Neural crest cell (in vitro differentiated cells): ENCODE results near the gene BIN2. TPM values are rescaled to one million over a fixed set of nuclear protein-coding genes. Genes with fewer than 3 reads are reported as not detected.

Experiments used
- DNase-seq: peaks from one replicate; pipeline ENCODE4 v3.0.0; 2021; ENCODE audit warnings: low read depth, mixed read lengths, low spot score
- H3K27ac Mint-ChIP-seq: one replicate; pipeline ENCODE4 v1.8.0; 2021; ENCODE audit warnings: mild to moderate bottlenecking, mixed read lengths; ENCODE audit not compliant: unreplicated experiment
- H3K27me3 Mint-ChIP-seq: 2 replicates; pipeline ENCODE4 v1.8.0; 2021; ENCODE audit warnings: low read depth, mild to moderate bottlenecking, mixed read lengths
- H3K36me3 Mint-ChIP-seq: 2 replicates; pipeline ENCODE4 v1.8.0; 2021; ENCODE audit warnings: low read depth, mild to moderate bottlenecking, mixed read lengths
- H3K4me1 Mint-ChIP-seq: 2 replicates; pipeline ENCODE4 v1.8.0; 2021; ENCODE audit warnings: mixed read lengths
- H3K4me3 Mint-ChIP-seq: one replicate; pipeline ENCODE4 v1.8.0; 2021; ENCODE audit warnings: mild to moderate bottlenecking, mixed read lengths
- H3K9me3 Mint-ChIP-seq: 2 replicates; pipeline ENCODE4 v1.8.0; 2021; ENCODE audit warnings: mixed read lengths
- long read RNA-seq: library from polyadenylated mRNA; unstranded; transcript quantifications from one replicate; pipeline ENCODE4 v2.0.0, GENCODE V29; 2020
- total RNA-seq: library from RNA; stranded (reverse); gene quantifications from 2 replicates; pipeline ENCODE4 v1.2.1, GENCODE V29; 2021
- TF ChIP-seq, protein P1 (sequence below): fragments of 200-600 bp; sonication (generic); conservative IDR thresholded peaks from 2 replicates; pipeline ENCODE4 v1.5.0; 2021; ENCODE audit warnings: antibody characterized with exemption, mild to moderate bottlenecking

BIN2 gene
- not detected in 2 replicates for total RNA-seq
- long read RNA-seq, result 0 reads

GRCh38 chr12:51323966-51324895 lies at the start of gene BIN2:
Gene BIN2, minus strand, starts transcription at chr12:51324174. Its CDS starts 72 bp downstream, at chr12:51324102.
- Mint-ChIP-seq H3K27me3 (no peaks in the 10 kb centered on the region), H3K4me3 (no peak within 1 kb of the TSS), H3K36me3 (no peaks in the 10 kb centered on the region), H3K4me1 (peaks cover 23% of the 10 kb centered on the region), H3K27ac (peak within 1 kb of the TSS; percentile 24), H3K9me3 (no peaks in the 10 kb centered on the region)
- TF ChIP-seq, protein P1, sequence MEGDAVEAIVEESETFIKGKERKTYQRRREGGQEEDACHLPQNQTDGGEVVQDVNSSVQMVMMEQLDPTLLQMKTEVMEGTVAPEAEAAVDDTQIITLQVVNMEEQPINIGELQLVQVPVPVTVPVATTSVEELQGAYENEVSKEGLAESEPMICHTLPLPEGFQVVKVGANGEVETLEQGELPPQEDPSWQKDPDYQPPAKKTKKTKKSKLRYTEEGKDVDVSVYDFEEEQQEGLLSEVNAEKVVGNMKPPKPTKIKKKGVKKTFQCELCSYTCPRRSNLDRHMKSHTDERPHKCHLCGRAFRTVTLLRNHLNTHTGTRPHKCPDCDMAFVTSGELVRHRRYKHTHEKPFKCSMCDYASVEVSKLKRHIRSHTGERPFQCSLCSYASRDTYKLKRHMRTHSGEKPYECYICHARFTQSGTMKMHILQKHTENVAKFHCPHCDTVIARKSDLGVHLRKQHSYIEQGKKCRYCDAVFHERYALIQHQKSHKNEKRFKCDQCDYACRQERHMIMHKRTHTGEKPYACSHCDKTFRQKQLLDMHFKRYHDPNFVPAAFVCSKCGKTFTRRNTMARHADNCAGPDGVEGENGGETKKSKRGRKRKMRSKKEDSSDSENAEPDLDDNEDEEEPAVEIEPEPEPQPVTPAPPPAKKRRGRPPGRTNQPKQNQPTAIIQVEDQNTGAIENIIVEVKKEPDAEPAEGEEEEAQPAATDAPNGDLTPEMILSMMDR, result no peak
- no peak for DNase-seq

DNA sequence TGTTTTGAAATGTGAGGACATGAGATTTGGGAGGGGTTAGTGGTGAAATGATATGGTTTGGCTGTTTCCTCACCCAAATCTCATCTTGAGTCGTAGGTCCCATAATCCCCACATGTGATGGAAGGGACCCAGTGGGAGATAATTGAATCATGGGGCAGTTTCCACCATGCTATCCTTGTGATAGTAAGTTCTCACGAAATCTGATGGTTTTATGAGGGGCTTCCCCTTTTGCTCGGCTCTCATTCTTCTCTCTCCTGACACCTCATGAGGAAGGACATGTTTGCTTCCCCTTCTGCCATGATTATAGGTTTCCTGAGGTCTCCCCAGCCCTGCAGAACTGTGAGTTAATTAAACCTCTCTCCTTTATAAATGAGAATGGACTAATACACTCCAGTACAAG lies 49.2 kb upstream of the BIN2 start:
- H3K9me3 Mint-ChIP-seq, result no peaks in the 10 kb centered on the region
- peaks cover 15% of the 10 kb centered on the region for H3K4me1 Mint-ChIP-seq
- DNase-seq, result no peak
- no peaks in the 10 kb centered on the region for H3K36me3 Mint-ChIP-seq
- H3K4me3 Mint-ChIP-seq, result no peak overlapping the region
- TF ChIP-seq, protein P1, result no peak
- no peak overlapping the region for H3K27ac Mint-ChIP-seq
- H3K27me3 Mint-ChIP-seq, result no peaks in the 10 kb centered on the region

GRCh38 chr12:51372021-51372420 lies 48.0 kb upstream of the BIN2 start:
- no peak overlapping the region for H3K27ac Mint-ChIP-seq
- peaks cover 15% of the 10 kb centered on the region for H3K4me1 Mint-ChIP-seq
- no peaks in the 10 kb centered on the region for H3K9me3 Mint-ChIP-seq
- no peak overlapping the region for H3K4me3 Mint-ChIP-seq
- no peaks in the 10 kb centered on the region for H3K36me3 Mint-ChIP-seq
- TF ChIP-seq, protein P1, result no peak
- H3K27me3 Mint-ChIP-seq, result no peaks in the 10 kb centered on the region
- no peak for DNase-seq

DNA sequence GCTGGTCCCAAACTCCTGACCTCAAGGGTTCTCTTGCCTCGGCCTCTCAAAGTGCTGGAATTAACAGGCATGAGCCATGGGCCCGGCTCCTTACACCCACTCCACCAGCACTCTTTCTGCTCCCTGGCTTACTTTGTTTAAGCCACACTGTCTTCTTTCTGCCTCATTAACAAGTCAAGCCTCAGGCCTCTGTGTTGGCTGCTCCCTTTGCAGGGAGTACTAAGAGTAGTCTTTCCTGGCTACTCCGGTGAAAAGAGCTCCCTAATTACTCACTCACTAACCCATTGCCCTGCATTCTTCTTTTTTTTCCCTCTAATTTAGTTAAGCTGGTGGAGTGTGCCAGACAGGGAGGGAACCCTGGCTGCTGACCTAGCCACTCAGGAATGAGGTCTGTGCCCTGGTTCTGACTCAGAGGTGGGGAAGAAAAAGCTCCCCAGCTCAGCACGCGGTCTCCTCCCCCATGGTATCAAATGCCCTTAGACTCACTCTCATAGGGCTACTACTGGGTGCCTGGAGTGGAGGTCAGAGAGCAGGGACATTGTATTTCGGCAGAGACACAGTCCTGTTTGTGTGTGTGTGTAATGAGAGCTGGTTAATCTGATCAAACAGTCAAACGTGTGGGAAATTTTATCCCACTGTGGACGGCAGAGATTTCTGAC lies 47.5 kb upstream of the BIN2 start:
- peak overlapping the region; percentile 57 for H3K27ac Mint-ChIP-seq

DNA sequence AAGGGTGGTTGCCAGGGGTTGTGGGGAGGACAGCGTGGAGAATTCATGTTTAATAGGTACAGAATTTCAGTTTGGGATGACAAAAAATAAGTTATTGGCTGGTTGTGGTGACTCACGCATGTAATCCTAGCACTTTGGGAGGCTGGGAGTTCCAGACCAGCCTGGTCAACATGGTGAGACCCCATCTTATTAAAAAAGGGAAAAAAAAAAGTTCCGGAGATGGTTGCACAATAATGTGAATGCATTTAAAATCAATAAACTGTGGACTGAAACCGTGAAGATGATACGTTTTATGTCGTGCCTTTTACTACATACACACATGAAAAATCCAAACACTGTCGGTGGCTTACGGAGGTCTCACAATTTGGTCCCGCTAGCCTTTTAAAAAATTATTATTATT lies 46.7 kb upstream of the BIN2 start:
- Mint-ChIP-seq H3K27me3 (no peaks in the 10 kb centered on the region), H3K36me3 (no peaks in the 10 kb centered on the region), H3K4me1 (peaks cover 15% of the 10 kb centered on the region), H3K27ac (peak overlapping the region; percentile 37), H3K9me3 (no peaks in the 10 kb centered on the region), H3K4me3 (no peak overlapping the region)
- TF ChIP-seq, protein P1, result no peak
- no peak for DNase-seq

More for the DNA sequence above, 47.5 kb upstream of the BIN2 start:
- no peaks in the 10 kb centered on the region for H3K9me3 Mint-ChIP-seq
- no peaks in the 10 kb centered on the region for H3K27me3 Mint-ChIP-seq
- no peaks in the 10 kb centered on the region for H3K36me3 Mint-ChIP-seq
- TF ChIP-seq, protein P1, result no peak
- peaks cover 15% of the 10 kb centered on the region for H3K4me1 Mint-ChIP-seq
- no peak for DNase-seq
- no peak overlapping the region for H3K4me3 Mint-ChIP-seq
